ENCODE results near the gene CERS1.

GRCh38 chr19:18848878-18849661 is 46.9 kb downstream of the CERS1 start:
- TF ChIP-seq, protein P1, sequence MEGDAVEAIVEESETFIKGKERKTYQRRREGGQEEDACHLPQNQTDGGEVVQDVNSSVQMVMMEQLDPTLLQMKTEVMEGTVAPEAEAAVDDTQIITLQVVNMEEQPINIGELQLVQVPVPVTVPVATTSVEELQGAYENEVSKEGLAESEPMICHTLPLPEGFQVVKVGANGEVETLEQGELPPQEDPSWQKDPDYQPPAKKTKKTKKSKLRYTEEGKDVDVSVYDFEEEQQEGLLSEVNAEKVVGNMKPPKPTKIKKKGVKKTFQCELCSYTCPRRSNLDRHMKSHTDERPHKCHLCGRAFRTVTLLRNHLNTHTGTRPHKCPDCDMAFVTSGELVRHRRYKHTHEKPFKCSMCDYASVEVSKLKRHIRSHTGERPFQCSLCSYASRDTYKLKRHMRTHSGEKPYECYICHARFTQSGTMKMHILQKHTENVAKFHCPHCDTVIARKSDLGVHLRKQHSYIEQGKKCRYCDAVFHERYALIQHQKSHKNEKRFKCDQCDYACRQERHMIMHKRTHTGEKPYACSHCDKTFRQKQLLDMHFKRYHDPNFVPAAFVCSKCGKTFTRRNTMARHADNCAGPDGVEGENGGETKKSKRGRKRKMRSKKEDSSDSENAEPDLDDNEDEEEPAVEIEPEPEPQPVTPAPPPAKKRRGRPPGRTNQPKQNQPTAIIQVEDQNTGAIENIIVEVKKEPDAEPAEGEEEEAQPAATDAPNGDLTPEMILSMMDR (IDR thresholded peaks at IDR 0.05): peak in 1 of 3 experiments; percentile 5
- no peak for TF ChIP-seq POLR2A (IDR thresholded peaks at IDR 0.05)

All from testis (tissue), 2 donors.